HepG2 (cell line): ENCODE data around the gene TNS1. TPM values are rescaled to one million over a fixed set of nuclear protein-coding genes. Genes with fewer than 3 reads are reported as not detected.

Source experiments
- ATAD3A ChIP-seq: sonication (generic); formaldehyde crosslinking; IDR thresholded peaks from 2 replicates; pipeline ENCODE4 v1.4.0; 2020; ENCODE audit warnings: missing genetic modification reagents
- CBX2 ChIP-seq, 2 experiments: fragments of 200-600 bp in 1 of 2; sonication (generic); formaldehyde crosslinking in 1 of 2; IDR thresholded peaks; 2 replicates each; pipeline versions ENCODE4 v1.7.0 to v1.8.1; 2018 to 2022; ENCODE audit warnings: low read depth in 2 of 2, low read length in 1 of 2, mild to moderate bottlenecking in 1 of 2, missing genetic modification reagents in 1 of 2
- FOSL1 ChIP-seq: sonication (generic); formaldehyde crosslinking; IDR thresholded peaks from 2 replicates; pipeline ENCODE4 v1.9.0; 2021; ENCODE audit warnings: missing genetic modification reagents, borderline replicate concordance
- GLMP ChIP-seq: sonication (generic); formaldehyde crosslinking; IDR thresholded peaks from 2 replicates; pipeline ENCODE4 v1.9.0; 2021; ENCODE audit warnings: missing genetic modification reagents, mild to moderate bottlenecking, borderline replicate concordance
- HNRNPH1 ChIP-seq: fragments of 200-400 bp; formaldehyde crosslinking; optimal IDR thresholded peaks from 2 replicates; pipeline ENCODE3; 2017; ENCODE audit warnings: mild to moderate bottlenecking, low read depth, low read length
- IKZF5 ChIP-seq: IDR thresholded peaks from 2 replicates; pipeline ENCODE4 v1.6.1; 2018; ENCODE audit warnings: missing genetic modification reagents, mild to moderate bottlenecking, missing compliant biosample characterization
- ISX ChIP-seq: sonication (generic); formaldehyde crosslinking; conservative IDR thresholded peaks from 2 replicates; pipeline ENCODE4 v1.5.0; 2020; ENCODE audit warnings: missing genetic modification reagents
- JDP2 ChIP-seq: sonication (generic); formaldehyde crosslinking; IDR thresholded peaks from 2 replicates; pipeline ENCODE4 v1.8.1; 2022; ENCODE audit warnings: missing genetic modification reagents, borderline replicate concordance
- KAT7 ChIP-seq: IDR thresholded peaks from 2 replicates; pipeline ENCODE4 v1.6.1; 2018; ENCODE audit warnings: borderline replicate concordance, missing compliant biosample characterization
- LCORL ChIP-seq, 2 experiments: fragments of 450-650 bp in 1 of 2; sonication (generic) in 1 of 2; formaldehyde crosslinking in 1 of 2; IDR thresholded peaks; 2 replicates each; pipeline versions ENCODE4 v1.5.0 to v1.6.1; 2017 to 2020; ENCODE audit warnings: antibody characterized with exemption in 1 of 2, missing genetic modification reagents in 1 of 2
- MNT ChIP-seq: fragments of 450-650 bp; IDR thresholded peaks from 2 replicates; pipeline ENCODE4 v1.6.1; 2016
- NBN ChIP-seq: fragments of 450-650 bp; conservative IDR thresholded peaks from 2 replicates; pipeline ENCODE4 v1.6.1; 2017
- NCOA5 ChIP-seq: sonication (generic); formaldehyde crosslinking; IDR thresholded peaks from 2 replicates; pipeline ENCODE4 v1.4.0; 2020; ENCODE audit warnings: missing genetic modification reagents
- NFRKB ChIP-seq: fragments of 450-650 bp; IDR thresholded peaks from 2 replicates; pipeline ENCODE4 v1.6.1; 2017
- NR3C1 ChIP-seq: sonication (generic); formaldehyde crosslinking; IDR thresholded peaks from 2 replicates; pipeline ENCODE4 v1.4.0; 2020; ENCODE audit warnings: missing genetic modification reagents
- POLR2A ChIP-seq, 2 experiments: IDR thresholded peaks; 2 replicates each; pipeline ENCODE4 v1.6.1; 2011; ENCODE audit warnings: low read depth in 2 of 2, low read length in 2 of 2, mild to moderate bottlenecking in 1 of 2, moderate library complexity in 1 of 2; ENCODE audit not compliant: insufficient read depth in 1 of 2
- SALL1 ChIP-seq: sonication (generic); formaldehyde crosslinking; IDR thresholded peaks from 2 replicates; pipeline ENCODE4 v1.8.0; 2022; ENCODE audit warnings: mild to moderate bottlenecking, missing genetic modification reagents
- SIN3B ChIP-seq: fragments of 150-350 bp; IDR thresholded peaks from 2 replicates; pipeline ENCODE4 v1.6.1; 2014; ENCODE audit warnings: low read length
- TAF15 ChIP-seq: fragments of 200-400 bp; formaldehyde crosslinking; IDR thresholded peaks from one replicate; pipeline ENCODE4 v1.6.1; 2018; ENCODE audit warnings: mild to moderate bottlenecking, low read depth, low read length; ENCODE audit not compliant: poor library complexity, severe bottlenecking
- TRIM22 ChIP-seq: fragments of 450-650 bp; IDR thresholded peaks from 2 replicates; pipeline ENCODE4 v1.6.1; 2017
- XRCC5 ChIP-seq: fragments of 200-400 bp; formaldehyde crosslinking; optimal IDR thresholded peaks from 2 replicates; pipeline ENCODE3; 2017; ENCODE audit warnings: mild to moderate bottlenecking, low read length
- ZFP1 ChIP-seq: IDR thresholded peaks from 2 replicates; pipeline ENCODE4 v1.6.1; 2016
- ZNF12 ChIP-seq: sonication (generic); formaldehyde crosslinking; IDR thresholded peaks from 2 replicates; pipeline ENCODE4 v1.5.0; 2020; ENCODE audit warnings: missing genetic modification reagents
- ZNF530 ChIP-seq: sonication (generic); formaldehyde crosslinking; IDR thresholded peaks from 2 replicates; pipeline ENCODE4 v1.5.0; 2020; ENCODE audit warnings: low read depth, mild to moderate bottlenecking, missing genetic modification reagents
- ZNF746 ChIP-seq: sonication (generic); formaldehyde crosslinking; IDR thresholded peaks from 2 replicates; pipeline ENCODE4 v1.8.0; 2022; ENCODE audit warnings: mild to moderate bottlenecking, missing genetic modification reagents
- ZNF841 ChIP-seq: sonication (generic); formaldehyde crosslinking; IDR thresholded peaks from 2 replicates; pipeline ENCODE4 v1.8.1; 2023; ENCODE audit warnings: missing genetic modification reagents, borderline replicate concordance
- ZNF883 ChIP-seq: sonication (generic); formaldehyde crosslinking; IDR thresholded peaks from 2 replicates; pipeline ENCODE4 v1.5.1; 2020; ENCODE audit warnings: mild to moderate bottlenecking, missing genetic modification reagents; ENCODE audit errors: not compliant biosample characterization
- polyA plus RNA-seq, 8 experiments: library from polyadenylated mRNA; depleted of rRNA in 3 of 8; stranded (reverse) in 7 of 8; unstranded in 1 of 8; fragments of >200 nt; fragmentation: Illumina TruSeq in 4 of 8; extraction: Trizol in 4 of 8; gene quantifications; 2 replicates each; pipeline versions ENCODE4 v1.2.1 to v1.2.3, GENCODE V29; 2011 to 2016; ENCODE audit warnings: low read depth in 4 of 8, missing spikeins in 1 of 8, mixed read lengths in 1 of 8; ENCODE audit not compliant: insufficient read depth in 1 of 8
- total RNA-seq, 5 experiments: library from RNA; depleted of rRNA; stranded (reverse); fragments of >200 nt; fragmentation: Illumina TruSeq; extraction: Trizol; gene quantifications; 2 replicates each; pipeline ENCODE4 v1.2.3, GENCODE V29; 2016; ENCODE audit warnings: low read depth in 1 of 5

TNS1 gene
- total and polyA plus RNA-seq, 2 of the 13 experiments (the other 11 are each of a cell fraction or from before 2014, with no cell fraction given) = 1.9 to 118 TPM

GRCh38 chr2:217805668-217806481 lies 196.9 kb downstream of the TNS1 start (continued):
- no peak for TF ChIP-seq LCORL (IDR thresholded peaks at IDR 0.05)
- no peak for TF ChIP-seq LCORL (CRISPR knock-in tag; IDR thresholded peaks at IDR 0.05)
- TF ChIP-seq GLMP (CRISPR knock-in tag) = no peak
- TF ChIP-seq NCOA5 (CRISPR knock-in tag) = no peak
- no peak for TF ChIP-seq ZNF883
- TF ChIP-seq KAT7 (CRISPR knock-in tag) = no peak
- 0 out of 2 replicates have a peak, but pooled peaks have one; percentile 40 for TF ChIP-seq TRIM22
- TF ChIP-seq POLR2A (IDR thresholded peaks at IDR 0.05; ENCODE audit: insufficient read depth in 1 of 2, low read depth in 2 of 2, low read length in 2 of 2) = 0 out of 4 replicates have a peak, but pooled peaks of 1 of the 2 experiments have one; percentile 19
- no peak for TF ChIP-seq MNT
- TF ChIP-seq SALL1 (CRISPR knock-in tag) = no peak
- no peak for TF ChIP-seq SIN3B
- no peak for TF ChIP-seq TAF15
- no peak for TF ChIP-seq ISX
- TF ChIP-seq IKZF5 (CRISPR knock-in tag) = no peak
- no peak for TF ChIP-seq ZNF530
- no peak for TF ChIP-seq FOSL1
- TF ChIP-seq ZNF841 (CRISPR knock-in tag) = no peak
- TF ChIP-seq NBN = 0 out of 2 replicates have a peak, but pooled peaks have one; percentile 56
- TF ChIP-seq ZFP1 = no peak
- TF ChIP-seq ATAD3A (CRISPR knock-in tag) = no peak
- TF ChIP-seq JDP2 (CRISPR knock-in tag) = no peak
- no peak for TF ChIP-seq NR3C1 (CRISPR knock-in tag)
- TF ChIP-seq NFRKB = no peak
- TF ChIP-seq ZNF746 (CRISPR knock-in tag) = no peak
- TF ChIP-seq HNRNPH1 = no peak
- no peak for TF ChIP-seq XRCC5
- TF ChIP-seq CBX2 (IDR thresholded peaks at IDR 0.05; ENCODE audit: low read depth, low read length) = no peak
- no peak for TF ChIP-seq CBX2 (CRISPR knock-in tag; IDR thresholded peaks at IDR 0.05; ENCODE audit: low read depth)
- no peak for TF ChIP-seq ZNF12
